SK-N-DZ (cell line): ENCODE measurements around the gene GPRC5D. TPM values are rescaled to one million over a fixed set of nuclear protein-coding genes. Genes with fewer than 3 reads are reported as not detected.

Experiments
- DNase-seq: peaks from one replicate; pipeline ENCODE4 v3.0.0-alpha.2; 2015; ENCODE audit warnings: low spot score
- polyA plus RNA-seq, 2 experiments: library from polyadenylated mRNA; depleted of rRNA; stranded (reverse); fragments of >200 nt; gene quantifications; 2 replicates each; pipeline ENCODE4 v1.2.3, GENCODE V29; 2014

Gene GPRC5D
- not detected in 2 replicates for polyA plus RNA-seq (2014; cell fraction: cytosol; rRNA removed)
- not detected in 2 replicates for polyA plus RNA-seq (2014; cell fraction: nucleus; rRNA removed)

DNA sequence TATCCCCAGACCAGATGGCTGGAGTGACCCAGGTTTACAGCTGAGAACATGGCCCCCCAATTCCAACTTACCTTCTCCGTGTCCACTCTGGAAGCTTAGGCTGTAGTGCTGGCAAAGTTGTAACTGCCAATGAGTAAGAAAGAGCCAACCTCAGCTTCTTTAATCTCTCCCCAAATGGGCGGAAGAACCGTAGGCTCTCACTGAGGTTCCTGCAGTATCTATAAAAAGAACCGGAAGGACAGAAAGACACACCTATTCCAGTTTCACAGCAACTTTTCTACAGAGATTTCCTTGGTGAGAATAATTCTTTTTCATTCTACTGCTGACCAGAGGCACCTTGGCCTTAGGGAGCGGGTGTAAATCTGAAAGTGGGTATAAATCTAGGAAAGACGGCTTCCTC is at the start of gene GPRC5D:
Gene GPRC5D (minus strand): TSS at position 135 of the 400 bp plus-strand sequence. CDS start 1,786 bp downstream, outside the sequence.
- no peak for DNase-seq

- no peak for DNase-seq
Measured at GRCh38 chr12:13001775-13002040, 49.7 kb upstream of the GPRC5D start.

DNA sequence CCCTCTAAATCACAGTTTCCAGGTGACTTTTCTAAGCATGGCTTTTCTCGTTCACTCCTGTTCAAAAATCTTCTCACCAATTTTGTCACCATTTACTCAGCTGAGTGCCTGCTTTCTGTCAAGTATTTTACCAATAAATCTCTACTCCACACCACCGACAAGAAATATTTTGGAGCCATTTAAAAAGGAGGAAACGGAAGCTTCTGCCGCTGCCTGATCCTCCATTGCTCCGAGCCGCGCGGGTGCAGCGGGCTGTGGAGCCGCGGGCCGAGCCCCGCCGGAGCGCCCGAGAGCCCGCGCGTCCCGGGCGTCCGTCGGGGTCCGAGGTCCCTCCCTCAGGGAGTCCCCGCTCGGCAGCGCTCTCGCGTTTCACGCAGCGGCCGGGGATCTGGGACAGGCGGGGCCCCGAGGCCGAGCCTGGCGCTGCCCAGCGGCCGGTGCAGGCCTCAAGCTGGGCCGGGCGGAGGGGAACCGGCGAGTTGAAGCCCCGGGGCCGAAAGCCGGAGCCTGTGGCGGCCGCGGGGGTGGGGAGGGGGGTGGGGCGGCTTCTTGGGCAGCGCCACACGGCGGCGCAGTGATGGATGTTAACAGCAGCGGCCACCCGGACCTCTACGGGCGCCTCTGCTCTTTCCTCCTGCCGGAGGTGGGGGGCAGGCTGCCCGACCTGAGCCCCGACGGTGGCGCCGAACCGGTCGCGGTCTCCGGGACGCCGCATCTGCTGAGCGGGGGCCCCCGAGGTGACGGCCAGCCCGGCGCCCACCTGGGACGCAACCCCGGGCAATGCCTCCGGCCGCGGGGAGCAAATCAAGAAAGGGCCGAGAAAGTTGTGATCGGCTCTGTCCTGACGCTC is 49.2 kb upstream of the GPRC5D start:
- peak; percentile 62 for DNase-seq

- no peak for DNase-seq
Measured at GRCh38 chr12:13000616-13000924, 48.6 kb upstream of the GPRC5D start.

DNA sequence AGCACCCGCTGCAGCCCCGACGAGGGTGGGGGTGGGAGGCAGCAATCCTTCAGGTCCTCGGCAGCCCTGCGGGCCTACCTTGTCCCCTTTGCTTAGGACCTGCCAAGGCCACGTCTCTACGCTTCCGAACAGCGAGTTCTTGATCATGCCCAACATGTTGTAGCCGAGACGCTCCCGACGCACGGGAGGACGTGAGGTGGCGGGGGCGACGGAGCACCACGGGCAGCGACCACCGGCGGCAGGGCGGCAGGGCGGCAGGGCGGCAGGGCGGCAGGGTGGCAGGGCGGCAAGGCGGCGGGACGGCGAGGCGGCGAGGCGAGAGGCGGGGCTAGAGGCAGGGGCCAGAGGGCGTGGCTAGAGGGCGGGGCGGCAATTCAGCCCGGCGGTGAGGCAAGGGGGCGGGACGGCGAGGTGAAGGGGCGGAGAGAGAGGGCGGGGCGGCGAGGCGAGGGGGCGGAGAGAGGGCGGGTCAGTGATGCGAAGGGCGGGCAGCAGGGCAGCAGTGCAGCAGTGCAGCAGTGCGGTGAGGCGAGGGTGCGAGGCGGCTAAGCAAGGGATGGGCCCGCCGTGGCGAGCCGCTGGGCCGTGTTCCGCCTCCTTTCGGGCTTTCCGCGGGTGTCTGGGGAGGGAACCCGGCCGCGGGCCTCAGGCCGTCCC is 48.1 kb upstream of the GPRC5D start, which contains the start of gene HEBP1:
Gene HEBP1 (minus strand): TSS at position 307 of the 657 bp plus-strand sequence. CDS start 151 bp downstream, at position 156.
- peak; percentile 83 for DNase-seq

DNA sequence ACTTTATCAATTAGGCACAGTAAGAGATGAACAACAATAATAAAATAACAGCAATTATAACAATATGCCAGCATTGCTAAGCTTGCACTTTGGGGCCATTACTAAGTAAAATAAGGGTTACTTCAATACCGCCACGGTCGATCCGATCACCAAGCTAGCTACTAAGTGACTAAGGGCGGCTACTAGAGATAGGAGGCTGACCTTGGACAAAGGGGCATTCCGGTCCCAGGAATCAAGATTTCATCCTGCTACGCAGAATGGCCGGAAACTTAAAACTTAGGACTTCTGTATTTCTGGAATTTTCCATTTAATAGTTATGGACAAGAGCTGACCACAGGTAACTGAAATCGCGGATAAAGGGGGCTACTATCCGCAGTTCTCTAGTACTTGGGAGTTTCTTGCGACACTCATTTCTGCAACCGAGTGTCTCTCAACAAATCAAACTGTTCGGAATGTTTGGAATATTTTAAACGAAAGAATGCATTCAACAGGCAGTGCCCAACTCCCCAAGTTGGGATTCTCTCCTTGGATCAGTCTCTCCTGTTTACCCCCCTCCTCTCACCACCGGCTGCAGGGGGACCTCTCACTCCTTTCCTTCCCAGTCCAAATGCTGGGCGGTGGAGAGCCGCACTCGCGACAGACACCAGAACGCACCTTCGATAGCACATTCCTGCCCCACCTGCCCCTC is 47.4 kb upstream of the GPRC5D start:
- no peak for DNase-seq

DNA sequence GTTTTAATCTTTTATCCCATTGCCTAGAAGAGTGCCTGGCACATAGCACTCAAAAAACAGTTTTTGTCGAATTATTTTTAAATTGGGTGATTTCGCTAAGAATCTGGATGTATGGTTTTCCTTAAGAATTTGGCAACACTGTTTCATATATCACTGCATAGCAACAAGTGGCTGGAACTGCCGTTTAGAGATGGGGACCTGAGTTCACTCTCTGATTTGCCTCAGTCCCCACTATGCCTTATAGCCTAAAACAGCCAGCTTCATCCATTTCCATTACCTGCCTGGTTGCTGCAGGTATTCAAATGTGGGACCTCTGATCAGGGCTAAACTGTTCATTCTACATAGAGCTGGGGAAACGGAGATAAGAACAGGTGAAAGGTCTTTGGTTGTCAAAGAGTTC is 46.3 kb upstream of the GPRC5D start:
- no peak for DNase-seq

DNA sequence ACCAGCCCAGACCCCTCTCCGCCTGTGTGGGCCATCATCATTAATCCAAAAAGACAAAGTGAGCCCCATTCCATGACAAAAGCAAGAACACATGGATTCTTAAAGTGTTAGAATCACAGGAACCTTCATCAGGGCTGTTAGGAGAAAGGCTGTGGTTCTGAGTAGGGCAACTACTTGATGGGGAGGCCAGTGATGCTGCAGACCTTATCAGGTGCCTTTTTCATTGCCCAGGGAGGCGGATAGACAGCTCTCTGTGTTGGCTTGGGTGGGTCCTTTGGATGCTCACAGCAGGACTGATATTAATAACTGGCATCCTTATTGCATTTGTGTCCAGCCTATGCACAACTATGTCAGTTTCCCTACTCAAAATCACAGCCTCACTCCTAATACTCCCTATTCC is 45.8 kb upstream of the GPRC5D start:
- DNase-seq = no peak

DNA sequence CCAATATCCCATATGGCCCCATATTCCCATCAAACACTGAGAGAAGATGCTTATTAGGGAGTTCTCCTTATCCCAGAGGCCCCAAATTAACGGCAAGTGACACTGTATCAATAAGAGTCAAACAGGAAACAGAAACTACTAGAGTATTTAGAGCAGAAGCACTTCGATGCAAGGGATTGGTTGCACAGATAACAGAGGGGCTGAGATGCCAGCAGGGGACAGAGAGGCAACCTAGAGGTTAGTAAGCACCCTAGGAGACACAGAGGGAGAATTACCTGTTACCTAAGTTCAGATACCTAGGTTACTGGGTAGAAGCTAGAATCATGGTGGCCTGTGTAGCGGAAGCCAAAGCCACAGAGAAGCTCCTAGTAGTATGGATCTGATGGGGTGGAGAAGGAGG is 45.2 kb upstream of the GPRC5D start:
- no peak for DNase-seq

DNA sequence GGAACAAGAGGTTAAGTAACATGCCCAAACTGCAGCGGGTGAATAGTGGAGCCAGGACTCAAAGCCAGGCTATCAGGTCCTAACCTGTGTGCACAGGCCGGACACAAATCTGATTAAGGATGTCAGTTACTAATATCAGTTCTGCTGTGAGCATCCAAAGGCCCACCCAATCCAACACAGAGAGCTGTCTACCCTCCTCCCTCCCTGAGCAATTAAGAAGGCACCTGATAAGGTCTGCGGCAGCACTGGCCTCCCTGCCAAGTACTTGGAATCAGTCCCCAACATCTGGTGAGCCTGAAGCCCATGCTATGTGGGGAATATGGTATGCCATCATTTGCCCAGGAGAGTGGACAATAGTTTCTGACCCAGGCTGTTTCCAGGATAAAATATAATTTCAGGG is 44.2 kb upstream of the GPRC5D start:
- peak; percentile 32 for DNase-seq

- no peak for DNase-seq
Measured at GRCh38 chr12:12995088-12995487, 43.1 kb upstream of the GPRC5D start.

GRCh38 chr12:12993367-12993766 is 41.4 kb upstream of the GPRC5D start:
- no peak for DNase-seq

GRCh38 chr12:12992418-12993130 is 40.6 kb upstream of the GPRC5D start:
- DNase-seq = no peak

GRCh38 chr12:12990700-12991468 is 38.9 kb upstream of the GPRC5D start:
- DNase-seq = no peak

GRCh38 chr12:12987421-12987820 is 35.5 kb upstream of the GPRC5D start:
- no peak for DNase-seq

- DNase-seq = no peak
Measured at GRCh38 chr12:12986775-12987331, 34.9 kb upstream of the GPRC5D start.

DNA sequence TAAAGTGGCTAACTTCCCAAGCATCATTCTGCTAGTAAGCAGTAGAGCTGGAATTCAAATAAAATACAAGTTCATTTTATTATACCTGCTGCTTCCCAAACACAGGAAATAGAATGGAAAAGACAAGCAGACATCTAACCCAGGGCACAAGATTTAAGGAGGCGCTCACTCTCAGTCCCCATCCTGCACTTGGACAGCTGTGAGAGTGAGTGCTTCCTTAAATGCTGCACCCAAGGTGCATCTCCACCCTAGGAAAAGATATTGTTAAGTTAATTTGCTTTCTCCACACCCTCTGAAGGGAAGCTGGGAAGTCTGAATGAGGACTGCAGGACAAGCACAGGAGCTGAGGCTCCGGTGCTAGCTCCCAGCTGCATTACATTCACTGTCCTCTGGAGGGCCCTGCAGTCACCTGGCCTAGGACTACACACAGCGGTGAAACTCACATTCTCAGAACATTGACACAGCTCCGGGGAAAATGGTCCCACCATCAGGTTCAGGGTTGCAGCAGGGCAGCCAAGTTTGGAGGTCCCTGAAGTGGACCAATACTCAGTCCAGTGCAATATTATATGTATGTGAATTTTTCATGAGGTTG is 33.9 kb upstream of the GPRC5D start:
- DNase-seq = no peak

- no peak for DNase-seq
Measured at GRCh38 chr12:12984149-12984548, 32.2 kb upstream of the GPRC5D start.

- peak; percentile 22 for DNase-seq
Measured at GRCh38 chr12:12983420-12984035, 31.6 kb upstream of the GPRC5D start.

- DNase-seq = no peak
Measured at GRCh38 chr12:12982331-12982730, 30.4 kb upstream of the GPRC5D start.
